DOHH2 (cell line): ENCODE data around the gene SLIT1.

Source experiments
- H3F3A ChIP-seq: fragments of 200-600 bp; sonication (generic), shearing (Covaris generic); 2 replicates; pipeline ENCODE4 v1.6.0; 2016; ENCODE audit warnings: antibody characterized with exemption, mild to moderate bottlenecking; ENCODE audit not compliant: control insufficient read depth, insufficient read depth
- H3K27ac ChIP-seq: fragments of 200-600 bp; sonication (generic); 2 replicates; pipeline ENCODE4 v1.5.1; 2014; ENCODE audit warnings: low read depth, mild to moderate bottlenecking, low read length, moderate library complexity
- H3K27me3 ChIP-seq: fragments of 200-600 bp; sonication (generic); 2 replicates; pipeline ENCODE4 v1.6.1; 2014; ENCODE audit warnings: mild to moderate bottlenecking, low read length, mixed read lengths; ENCODE audit not compliant: control insufficient read depth
- H3K36me3 ChIP-seq: fragments of 200-600 bp; sonication (generic); 2 replicates; pipeline ENCODE4 v1.6.1; 2014; ENCODE audit warnings: mild to moderate bottlenecking, low read length, moderate library complexity, mixed read lengths; ENCODE audit not compliant: control insufficient read depth
- H3K4me1 ChIP-seq: fragments of 200-600 bp; sonication (generic); 2 replicates; pipeline ENCODE4 v1.6.1; 2014; ENCODE audit warnings: mild to moderate bottlenecking, low read length, mixed read lengths; ENCODE audit not compliant: control insufficient read depth
- H3K4me2 ChIP-seq: fragments of 200-600 bp; sonication (generic); 2 replicates; pipeline ENCODE4 v1.6.0; 2014; ENCODE audit warnings: mild to moderate bottlenecking, low read length, moderate library complexity
- H3K4me3 ChIP-seq: fragments of 200-600 bp; sonication (generic); 2 replicates; pipeline ENCODE4 v1.5.1; 2014; ENCODE audit warnings: mild to moderate bottlenecking, low read length, mixed read lengths
- H3K79me2 ChIP-seq: fragments of 200-600 bp; sonication (generic); 2 replicates; pipeline ENCODE4 v1.6.1; 2014; ENCODE audit warnings: mild to moderate bottlenecking, low read length, mixed read lengths; ENCODE audit not compliant: control insufficient read depth
- H3K9me2 ChIP-seq: fragments of 200-600 bp; sonication (generic); replicated peaks from 2 replicates; pipeline ENCODE4 v1.6.1; 2014; ENCODE audit warnings: mild to moderate bottlenecking, low read length, mixed read lengths; ENCODE audit not compliant: control insufficient read depth
- H3K9me3 ChIP-seq: fragments of 200-600 bp; sonication (generic); 2 replicates; pipeline ENCODE4 v1.6.1; 2014; ENCODE audit warnings: antibody characterized with exemption, low read length, mixed read lengths; ENCODE audit not compliant: control insufficient read depth, insufficient read depth
- H4K20me1 ChIP-seq: fragments of 200-600 bp; sonication (generic); 2 replicates; pipeline ENCODE4 v1.6.0; 2014; ENCODE audit warnings: low read depth, mild to moderate bottlenecking, antibody characterized with exemption, low read length, moderate library complexity; ENCODE audit not compliant: control insufficient read depth, insufficient read depth
- EZH2phosphoT487 ChIP-seq: fragments of 200-600 bp; sonication (generic); IDR thresholded peaks from 2 replicates; pipeline ENCODE4 v1.6.1; 2017; ENCODE audit warnings: borderline replicate concordance, mild to moderate bottlenecking, antibody characterized with exemption, low read length, moderate library complexity, mixed read lengths
- TF ChIP-seq, protein P1 (sequence below): fragments of 200-600 bp; sonication (generic); IDR thresholded peaks from one replicate; pipeline ENCODE4 v1.5.1; 2014; ENCODE audit warnings: antibody characterized with exemption, mild to moderate bottlenecking, low read depth, low read length; ENCODE audit not compliant: poor library complexity, severe bottlenecking

The SLIT1 gene

DNA sequence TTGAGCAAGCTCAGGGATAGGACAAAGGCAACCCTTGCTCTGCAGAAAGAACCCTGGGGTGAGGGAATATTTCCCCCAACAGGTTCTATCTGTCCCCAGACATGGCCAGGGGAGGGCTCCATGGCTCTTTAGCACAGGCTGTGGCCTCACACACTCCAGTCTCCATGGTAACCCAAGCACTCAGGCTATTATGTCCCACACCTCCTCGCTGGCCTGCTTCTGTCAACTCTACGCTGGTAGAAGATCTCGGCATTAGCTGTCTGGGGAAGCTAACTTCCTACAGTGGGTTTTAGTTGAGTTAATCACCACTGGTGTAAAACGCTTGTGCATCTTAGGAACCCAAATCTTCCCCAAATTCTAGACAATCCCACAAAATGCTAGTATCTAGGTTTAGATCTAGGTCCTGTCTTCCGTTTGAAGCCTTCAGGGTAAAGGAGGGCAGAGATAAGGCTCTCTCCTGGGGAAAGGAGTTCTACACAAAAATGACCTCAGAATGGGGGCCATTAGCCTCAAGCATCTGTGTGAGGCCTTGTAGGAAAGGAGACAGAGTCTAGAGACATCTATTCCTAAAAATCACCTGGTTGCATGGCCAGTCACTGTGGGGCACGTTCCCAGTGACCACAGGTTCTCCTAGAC, 36.7 kb upstream of the SLIT1 start:
- no peaks in the 10 kb centered on the region for H3F3A ChIP-seq
- peaks cover 35% of the 10 kb centered on the region for H3K36me3 ChIP-seq
- no peak overlapping the region for H3K27ac ChIP-seq
- no peak overlapping the region for H3K4me3 ChIP-seq
- no peaks in the 10 kb centered on the region for H3K9me2 ChIP-seq
- no peaks in the 10 kb centered on the region for H3K27me3 ChIP-seq
- H3K9me3 ChIP-seq = no peaks in the 10 kb centered on the region
- H4K20me1 ChIP-seq = no peaks in the 10 kb centered on the region
- no peak for TF ChIP-seq EZH2phosphoT487
- TF ChIP-seq, protein P1, sequence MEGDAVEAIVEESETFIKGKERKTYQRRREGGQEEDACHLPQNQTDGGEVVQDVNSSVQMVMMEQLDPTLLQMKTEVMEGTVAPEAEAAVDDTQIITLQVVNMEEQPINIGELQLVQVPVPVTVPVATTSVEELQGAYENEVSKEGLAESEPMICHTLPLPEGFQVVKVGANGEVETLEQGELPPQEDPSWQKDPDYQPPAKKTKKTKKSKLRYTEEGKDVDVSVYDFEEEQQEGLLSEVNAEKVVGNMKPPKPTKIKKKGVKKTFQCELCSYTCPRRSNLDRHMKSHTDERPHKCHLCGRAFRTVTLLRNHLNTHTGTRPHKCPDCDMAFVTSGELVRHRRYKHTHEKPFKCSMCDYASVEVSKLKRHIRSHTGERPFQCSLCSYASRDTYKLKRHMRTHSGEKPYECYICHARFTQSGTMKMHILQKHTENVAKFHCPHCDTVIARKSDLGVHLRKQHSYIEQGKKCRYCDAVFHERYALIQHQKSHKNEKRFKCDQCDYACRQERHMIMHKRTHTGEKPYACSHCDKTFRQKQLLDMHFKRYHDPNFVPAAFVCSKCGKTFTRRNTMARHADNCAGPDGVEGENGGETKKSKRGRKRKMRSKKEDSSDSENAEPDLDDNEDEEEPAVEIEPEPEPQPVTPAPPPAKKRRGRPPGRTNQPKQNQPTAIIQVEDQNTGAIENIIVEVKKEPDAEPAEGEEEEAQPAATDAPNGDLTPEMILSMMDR = no peak
- H3K79me2 ChIP-seq = no peaks in the 10 kb centered on the region
- H3K4me2 ChIP-seq = no peak overlapping the region
- peaks cover 5% of the 10 kb centered on the region; the same call in 1 of the 2 replicates for H3K4me1 ChIP-seq

DNA sequence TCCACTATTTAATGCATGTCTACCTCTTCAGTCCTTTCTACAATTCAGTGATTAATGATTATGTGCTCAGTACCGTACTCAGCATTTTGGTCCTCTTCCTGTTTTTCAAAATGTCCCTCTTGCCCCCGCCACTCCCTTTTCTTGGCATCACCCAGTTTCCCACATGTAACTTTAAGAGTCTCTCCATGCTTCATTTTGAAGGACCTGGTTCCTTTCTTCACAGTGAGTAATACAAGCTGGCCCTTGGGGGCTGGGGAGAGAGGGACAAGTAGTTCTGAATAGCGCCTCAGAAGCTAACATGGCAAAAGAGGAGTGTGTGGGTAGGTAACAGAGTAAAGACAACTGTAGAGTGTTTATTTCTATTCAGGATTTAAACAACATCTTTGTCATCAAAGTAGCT, 34.6 kb upstream of the SLIT1 start:
- Histone ChIP-seq H3K27ac (no peak overlapping the region), H4K20me1 (no peaks in the 10 kb centered on the region), H3K4me3 (no peak overlapping the region), H3K9me2 (no peaks in the 10 kb centered on the region), H3K27me3 (no peaks in the 10 kb centered on the region), H3K79me2 (no peaks in the 10 kb centered on the region), H3K9me3 (no peaks in the 10 kb centered on the region), H3K36me3 (peaks cover 18% of the 10 kb centered on the region), H3K4me2 (no peak overlapping the region), H3F3A (no peaks in the 10 kb centered on the region; the same call in 1 of the 2 replicates), H3K4me1 (peaks cover 5% of the 10 kb centered on the region; the same call in 1 of the 2 replicates)
- no peak for TF ChIP-seq EZH2phosphoT487
- TF ChIP-seq, protein P1 = no peak

DNA sequence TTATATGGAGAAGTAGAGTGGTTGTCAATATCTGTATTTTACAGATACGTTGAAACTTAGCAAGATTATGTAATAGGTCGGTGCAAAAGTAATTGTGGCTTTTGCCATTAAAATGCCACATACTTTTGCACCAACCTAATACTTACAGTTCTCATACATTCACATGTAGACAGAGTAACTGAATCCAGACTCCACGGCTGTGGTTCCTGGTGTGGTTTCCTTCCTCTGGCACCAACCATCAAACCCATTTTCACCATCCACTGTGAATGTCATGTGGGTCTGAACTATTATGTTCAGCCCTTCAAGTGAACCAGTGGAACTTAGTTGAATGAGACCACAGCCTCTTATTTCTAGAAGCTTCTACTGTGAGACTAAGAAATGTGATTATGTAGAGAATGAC, 31.5 kb upstream of the SLIT1 start:
- Histone ChIP-seq H3K4me1 (peaks cover 5% of the 10 kb centered on the region; the same call in 1 of the 2 replicates), H3K4me2 (no peak overlapping the region), H3F3A (no peaks in the 10 kb centered on the region; the same call in 1 of the 2 replicates), H3K4me3 (no peak overlapping the region), H4K20me1 (no peaks in the 10 kb centered on the region), H3K9me3 (no peaks in the 10 kb centered on the region), H3K27ac (no peak overlapping the region), H3K36me3 (no peaks in the 10 kb centered on the region; the same call in 1 of the 2 replicates), H3K27me3 (no peaks in the 10 kb centered on the region), H3K9me2 (no peaks in the 10 kb centered on the region), H3K79me2 (no peaks in the 10 kb centered on the region)
- no peak for TF ChIP-seq EZH2phosphoT487
- TF ChIP-seq, protein P1 = no peak
